ENCODE results near the gene SASS6.

- no peak for TF ChIP-seq HNRNPUL1 (IDR thresholded peaks at IDR 0.05; ENCODE audit: low read length)
- no peak for TF ChIP-seq TBL1XR1 (IDR thresholded peaks at IDR 0.05; ENCODE audit: low read length in 2 of 2)
- no peak for TF ChIP-seq SIRT6 (IDR thresholded peaks at IDR 0.05; ENCODE audit: low read depth, low read length)
- TF ChIP-seq GATA2 (CRISPR knock-in tag; IDR thresholded peaks at IDR 0.05): no peak
- TF ChIP-seq POLR2A (conservative IDR thresholded peaks at IDR 0.05): no peak
- TF ChIP-seq USF2 (CRISPR knock-in tag; IDR thresholded peaks at IDR 0.05): no peak
- TF ChIP-seq CTCF (IDR thresholded peaks at IDR 0.05 in 2 of 3, conservative IDR thresholded peaks at IDR 0.05 in 1 of 3; ENCODE audit: insufficient read depth in 2 of 3, low read depth in 1 of 3, low read length in 3 of 3): no peak
Measured at GRCh38 chr1:100051401-100051800, 81.3 kb downstream of the SASS6 start.

Measured in K562 (cell line).